HG02610 (cell line): ENCODE data around the gene CDCA4.

ENCODE experiments used
- ATAC-seq: cut with Tn5 transposase; IDR thresholded peaks from one replicate; pipeline ENCODE4 v1.9.1; 2021; ENCODE audit warnings: mild to moderate bottlenecking, moderate library complexity; ENCODE audit not compliant: unreplicated experiment

CDCA4 gene

GRCh38 chr14:104993808-104994591 is 26.9 kb downstream of the CDCA4 start:
- no peak for ATAC-seq

- no peak for ATAC-seq
Measured at GRCh38 chr14:104993306-104993705, 27.6 kb downstream of the CDCA4 start.

GRCh38 chr14:104992501-104992900 is 28.4 kb downstream of the CDCA4 start:
- no peak for ATAC-seq

GRCh38 chr14:104991896-104992230 is 29.0 kb downstream of the CDCA4 start:
- no peak for ATAC-seq

GRCh38 chr14:104989951-104990303 is 31.0 kb downstream of the CDCA4 start:
- ATAC-seq: no peak

- ATAC-seq: no peak
Measured at GRCh38 chr14:104989236-104989950, 31.5 kb downstream of the CDCA4 start.

- no peak for ATAC-seq
Measured at GRCh38 chr14:104986487-104987164, 34.3 kb downstream of the CDCA4 start.

- ATAC-seq: peak; percentile 93
Measured at GRCh38 chr14:104985675-104986486, 35.0 kb downstream of the CDCA4 start, which contains the start of gene CLBA1. Gene CLBA1 (plus strand): TSS chr14:104985788. CDS start chr14:104986432, 644 bp downstream.

- ATAC-seq: no peak
Measured at GRCh38 chr14:104984056-104984894, 36.6 kb downstream of the CDCA4 start.

- no peak for ATAC-seq
Measured at GRCh38 chr14:104983231-104983721, 37.6 kb downstream of the CDCA4 start.

- ATAC-seq: no peak
Measured at GRCh38 chr14:104982548-104983230, 38.2 kb downstream of the CDCA4 start.

GRCh38 chr14:104981699-104982541 is 39.0 kb downstream of the CDCA4 start:
- no peak for ATAC-seq

- ATAC-seq: no peak
Measured at GRCh38 chr14:104980611-104981531, 40.0 kb downstream of the CDCA4 start.

- no peak for ATAC-seq
Measured at GRCh38 chr14:104979758-104980610, 40.9 kb downstream of the CDCA4 start.

GRCh38 chr14:104978746-104979691 is 41.9 kb downstream of the CDCA4 start:
- no peak for ATAC-seq
